H9 (cell line): ENCODE results near the gene TRIB2. TPM values are rescaled to one million over a fixed set of nuclear protein-coding genes. Genes with fewer than 3 reads are reported as not detected.

Experiments
- DNase-seq: peaks from one replicate; pipeline ENCODE4 v3.0.0-alpha.2; 2017
- H2AFZ ChIP-seq: one replicate; pipeline ENCODE4 v1.6.1; 2013; ENCODE audit warnings: mild to moderate bottlenecking, low read length, control low read depth, moderate library complexity
- H2AK5ac ChIP-seq: 2 replicates; pipeline ENCODE4 v1.6.1; 2013; ENCODE audit warnings: low read length, control low read depth, mixed read lengths; ENCODE audit not compliant: insufficient read length
- H2BK120ac ChIP-seq: one replicate; pipeline ENCODE4 v1.6.1; 2013; ENCODE audit warnings: low read depth, mild to moderate bottlenecking, low read length, control low read depth, inconsistent platforms; ENCODE audit not compliant: poor library complexity, severe bottlenecking
- H2BK12ac ChIP-seq: 2 replicates; pipeline ENCODE4 v1.6.1; 2013; ENCODE audit warnings: low read length, control low read depth, mixed read lengths, low read depth; ENCODE audit not compliant: insufficient read length
- H2BK15ac ChIP-seq: 2 replicates; pipeline ENCODE4 v1.6.1; 2013; ENCODE audit warnings: low read depth, low read length, control low read depth
- H2BK20ac ChIP-seq: one replicate; pipeline ENCODE4 v1.6.1; 2013; ENCODE audit warnings: low read depth, mild to moderate bottlenecking, low read length, control low read depth, inconsistent platforms; ENCODE audit not compliant: poor library complexity, severe bottlenecking
- H2BK5ac ChIP-seq: 2 replicates; pipeline ENCODE4 v1.6.1; 2013; ENCODE audit warnings: low read length, control low read depth, mixed read lengths; ENCODE audit not compliant: insufficient read length
- H3K14ac ChIP-seq: 2 replicates; pipeline ENCODE4 v1.6.1; 2013; ENCODE audit warnings: low read length, control low read depth; ENCODE audit not compliant: insufficient read depth
- H3K18ac ChIP-seq: 2 replicates; pipeline ENCODE4 v1.6.1; 2013; ENCODE audit warnings: low read depth, mild to moderate bottlenecking, mixed read lengths, low read length, control low read depth; ENCODE audit not compliant: insufficient read length
- H3K23ac ChIP-seq: 2 replicates; pipeline ENCODE4 v1.6.1; 2013; ENCODE audit warnings: low read length, control low read depth, mixed read lengths, low read depth; ENCODE audit not compliant: insufficient read length
- H3K23me2 ChIP-seq: 2 replicates; pipeline ENCODE4 v1.6.1; 2013; ENCODE audit warnings: low read depth, mild to moderate bottlenecking, mixed read lengths, low read length, control low read depth; ENCODE audit not compliant: insufficient read length, poor library complexity, severe bottlenecking
- H3K27ac ChIP-seq: 2 replicates; pipeline ENCODE4 v1.5.1; 2013; ENCODE audit warnings: low read length, control low read depth, mixed read lengths, low read depth; ENCODE audit not compliant: insufficient read length
- H3K27me3 ChIP-seq: 2 replicates; pipeline ENCODE4 v1.6.1; 2013; ENCODE audit warnings: low read length, control low read depth, inconsistent platforms; ENCODE audit not compliant: insufficient read depth
- H3K4ac ChIP-seq: 2 replicates; pipeline ENCODE4 v1.6.1; 2013; ENCODE audit warnings: low read depth, mild to moderate bottlenecking, control low read depth, inconsistent platforms, low read length, moderate library complexity
- H3K4me1 ChIP-seq: 2 replicates; pipeline ENCODE4 v1.6.1; 2013; ENCODE audit warnings: low read length, control low read depth, inconsistent platforms; ENCODE audit not compliant: insufficient read depth
- H3K4me2 ChIP-seq: 2 replicates; pipeline ENCODE4 v1.6.1; 2013; ENCODE audit warnings: low read length, control low read depth, mixed read lengths; ENCODE audit not compliant: insufficient read length, insufficient read depth
- H3K56ac ChIP-seq: 2 replicates; pipeline ENCODE4 v1.6.1; 2013; ENCODE audit warnings: low read depth, mild to moderate bottlenecking, mixed read lengths, low read length, control low read depth; ENCODE audit not compliant: insufficient read length
- H3K79me1 ChIP-seq: 2 replicates; pipeline ENCODE4 v1.6.1; 2013; ENCODE audit warnings: low read depth, mild to moderate bottlenecking, moderate library complexity, low read length, control low read depth, inconsistent platforms; ENCODE audit not compliant: insufficient read depth, poor library complexity, severe bottlenecking
- H3K79me2 ChIP-seq: 2 replicates; pipeline ENCODE4 v1.6.1; 2013; ENCODE audit warnings: low read length, control low read depth, inconsistent platforms; ENCODE audit not compliant: insufficient read depth
- H3K9ac ChIP-seq: 2 replicates; pipeline ENCODE4 v1.6.1; 2013; ENCODE audit warnings: low read length, control low read depth, mixed read lengths; ENCODE audit not compliant: insufficient read length; ENCODE audit errors: extremely low read depth
- H3K9me3 ChIP-seq: one replicate; pipeline ENCODE4 v1.6.1; 2013; ENCODE audit warnings: low read depth, low read length, inconsistent platforms; ENCODE audit not compliant: control insufficient read depth
- H3T11ph ChIP-seq: one replicate; pipeline ENCODE4 v1.6.1; 2013; ENCODE audit warnings: mild to moderate bottlenecking, low read length, control low read depth, inconsistent platforms
- H4K20me1 ChIP-seq: one replicate; pipeline ENCODE4 v1.6.1; 2013; ENCODE audit not compliant: control insufficient read depth, insufficient read length, insufficient read depth
- H4K5ac ChIP-seq: 2 replicates; pipeline ENCODE4 v1.6.1; 2013; ENCODE audit warnings: low read depth, mild to moderate bottlenecking, mixed read lengths, low read length, control low read depth; ENCODE audit not compliant: insufficient read length
- H4K8ac ChIP-seq: replicated peaks from 2 replicates; pipeline ENCODE4 v1.6.1; 2013; ENCODE audit warnings: low read length, control low read depth, mixed read lengths, low read depth; ENCODE audit not compliant: insufficient read length
- H4K91ac ChIP-seq: 2 replicates; pipeline ENCODE4 v1.6.1; 2013; ENCODE audit warnings: low read depth, mild to moderate bottlenecking, moderate library complexity, mixed read lengths, low read length, control low read depth; ENCODE audit not compliant: insufficient read length
- H3K27ac Mint-ChIP-seq, 3 experiments: 2 replicates in 2 of 3; 3 replicates in 1 of 3; pipeline ENCODE4 v1.8.0; 2020 to 2021; ENCODE audit warnings: mixed read lengths in 3 of 3, mild to moderate bottlenecking in 1 of 3, moderate library complexity in 1 of 3
- H3K27me3 Mint-ChIP-seq: 2 replicates; pipeline ENCODE4 v1.8.0; 2021; ENCODE audit warnings: low read depth, mild to moderate bottlenecking, moderate library complexity, mixed read lengths
- H3K36me3 Mint-ChIP-seq, 3 experiments: 2 replicates in 2 of 3; 3 replicates in 1 of 3; pipeline ENCODE4 v1.8.0; 2020 to 2021; ENCODE audit warnings: low read depth in 3 of 3, mixed read lengths in 3 of 3; ENCODE audit not compliant: insufficient read depth in 1 of 3
- H3K4me1 Mint-ChIP-seq, 2 experiments: 2 replicates each; pipeline ENCODE4 v1.8.0; 2020; ENCODE audit warnings: mixed read lengths in 2 of 2
- H3K4me3 Mint-ChIP-seq, 2 experiments: 2 replicates in 1 of 2; 3 replicates in 1 of 2; pipeline ENCODE4 v1.8.0; 2020 to 2021; ENCODE audit warnings: mild to moderate bottlenecking in 2 of 2, mixed read lengths in 2 of 2, moderate library complexity in 1 of 2
- H3K9me3 Mint-ChIP-seq, 2 experiments: 2 replicates in 1 of 2; 3 replicates in 1 of 2; pipeline ENCODE4 v1.8.0; 2020; ENCODE audit warnings: mild to moderate bottlenecking in 2 of 2, mixed read lengths in 2 of 2, moderate library complexity in 1 of 2
- CTCF ChIP-seq: fragments of 200-600 bp; sonication (generic); conservative IDR thresholded peaks from 3 replicates; pipeline ENCODE4 v1.8.0; 2021; ENCODE audit warnings: antibody characterized with exemption, mild to moderate bottlenecking
- WGBS: extraction: QIAGEN DNeasy Blood & Tissue Kit; methylation state at CpG from one replicate; pipeline ENCODE4 v1.1.7; 2013; ENCODE audit warnings: missing lambda C conversion rate, low lambda C conversion rate, mixed read lengths; ENCODE audit not compliant: insufficient read length; ENCODE audit errors: extremely low coverage; 5-methylcytosine and 5-hydroxymethylcytosine counted together
- total RNA-seq: library from RNA; stranded (reverse); gene quantifications from 2 replicates; pipeline ENCODE4 v1.2.1, GENCODE V29; 2021

Gene TRIB2
- total RNA-seq, 1 experiment from 2014 or later: 41.9 TPM

- Histone ChIP-seq H3K18ac (no peak overlapping the region), H2BK20ac (no peak overlapping the region), H2AK5ac (no peak overlapping the region), H3K9ac (no peak overlapping the region), H3K79me2 (no peaks in the 10 kb centered on the region), H3K4me1 (no peaks in the 10 kb centered on the region), H3K4ac (no peak overlapping the region), H4K5ac (no peak overlapping the region), H2BK5ac (no peak overlapping the region), H4K91ac (no peak overlapping the region), H3K9me3 (no peaks in the 10 kb centered on the region), H3K23me2 (no peaks in the 10 kb centered on the region), H3K23ac (no peak overlapping the region), H3K79me1 (no peaks in the 10 kb centered on the region), H2AFZ (no peak overlapping the region), H3K27ac (no peak overlapping the region), H3K4me2 (no peak overlapping the region), H3T11ph (no peak overlapping the region), H2BK12ac (no peak overlapping the region), H3K27me3 (no peaks in the 10 kb centered on the region), H4K20me1 (no peaks in the 10 kb centered on the region), H3K14ac (no peak overlapping the region), H3K56ac (no peak overlapping the region), H2BK120ac (no peak overlapping the region), H2BK15ac (no peak overlapping the region), H4K8ac (no peak overlapping the region)
- Mint-ChIP-seq H3K4me3 (no peak overlapping the region), H3K9me3 (no peaks in the 10 kb centered on the region; a peak in 1 of 5 replicates), H3K4me1 (peaks cover 0 to 9% of the 10 kb centered on the region in 2 experiments; a peak in 1 of 4 replicates), H3K27ac (no peak overlapping the region), H3K36me3 (no peaks in the 10 kb centered on the region; a peak in 1 of 7 replicates), H3K27me3 (no peaks in the 10 kb centered on the region)
- WGBS: no CpG with 5 or more reads among the region's 8 CpGs
- DNase-seq: no peak
- no peak for TF ChIP-seq CTCF
These were observed 43.9 kb upstream of the TRIB2 start for GRCh38 chr2:12672711-12673315.
